ENCODE results near the gene SLIT1.

SLIT1 gene

DNA sequence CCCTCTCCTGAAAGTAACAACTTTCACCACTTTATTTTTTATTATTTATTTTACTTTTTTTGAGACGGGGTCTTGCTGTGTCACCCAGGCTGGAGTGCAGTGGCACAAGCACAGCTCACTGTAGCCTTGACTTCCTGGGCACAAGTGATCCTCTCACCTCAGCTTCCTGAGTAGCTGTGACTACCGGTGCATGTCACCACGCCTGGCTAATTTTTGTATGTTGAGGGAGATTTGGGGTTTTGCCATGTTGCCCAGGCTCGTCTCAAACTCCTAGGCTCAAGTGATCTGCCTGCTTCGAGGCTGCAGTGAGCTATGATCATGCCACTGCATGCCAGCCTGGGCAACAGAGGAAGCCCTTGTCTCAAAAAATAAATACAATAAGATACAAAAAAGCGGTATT lies 14.9 kb upstream of the SLIT1 start:
- DNase-seq (ENCODE audit: low spot score): no peak

DNA sequence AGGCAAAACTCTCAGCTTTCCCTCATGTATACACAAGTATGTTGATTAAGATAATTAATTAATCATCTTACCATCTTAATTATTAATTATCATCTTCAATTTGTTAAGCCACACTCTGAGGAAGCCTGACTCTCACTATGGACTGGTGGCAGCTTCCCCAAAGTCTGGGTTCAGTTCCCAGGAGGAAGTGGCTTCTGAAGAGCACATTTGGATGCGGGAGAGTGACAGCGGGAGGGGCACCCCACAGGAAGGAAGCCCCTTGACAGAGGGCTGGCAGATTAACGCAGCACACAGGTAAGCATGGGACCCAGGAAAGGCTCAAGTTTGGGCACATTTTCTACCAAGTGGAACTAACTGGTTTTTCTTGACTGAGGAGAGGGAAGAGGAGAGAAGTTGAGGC lies 13.4 kb upstream of the SLIT1 start:
- no peak for DNase-seq (ENCODE audit: low spot score)

DNA sequence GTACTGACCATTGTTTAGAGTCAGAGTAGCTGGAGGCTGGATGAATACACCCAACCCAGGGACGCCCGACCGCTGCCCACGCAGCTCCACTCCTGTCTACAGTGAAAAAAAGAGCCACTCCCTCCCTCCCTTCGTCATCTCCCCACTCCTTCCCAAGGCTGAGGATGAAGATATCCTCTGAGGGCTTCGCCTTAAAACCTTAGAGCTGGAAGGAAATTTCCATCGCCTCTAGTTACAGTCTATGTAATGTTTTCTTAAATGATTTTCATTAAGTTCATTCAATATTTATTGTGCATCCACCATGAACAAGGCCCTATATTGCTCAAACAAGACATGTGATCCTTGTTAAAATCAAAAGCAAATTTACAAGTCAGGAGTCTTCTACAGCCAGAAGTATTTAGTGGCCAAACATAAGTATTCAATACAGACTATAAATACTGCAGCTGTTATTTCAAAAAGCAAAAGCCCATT lies 11.3 kb upstream of the SLIT1 start:
- no peak for DNase-seq (ENCODE audit: low spot score)

DNA sequence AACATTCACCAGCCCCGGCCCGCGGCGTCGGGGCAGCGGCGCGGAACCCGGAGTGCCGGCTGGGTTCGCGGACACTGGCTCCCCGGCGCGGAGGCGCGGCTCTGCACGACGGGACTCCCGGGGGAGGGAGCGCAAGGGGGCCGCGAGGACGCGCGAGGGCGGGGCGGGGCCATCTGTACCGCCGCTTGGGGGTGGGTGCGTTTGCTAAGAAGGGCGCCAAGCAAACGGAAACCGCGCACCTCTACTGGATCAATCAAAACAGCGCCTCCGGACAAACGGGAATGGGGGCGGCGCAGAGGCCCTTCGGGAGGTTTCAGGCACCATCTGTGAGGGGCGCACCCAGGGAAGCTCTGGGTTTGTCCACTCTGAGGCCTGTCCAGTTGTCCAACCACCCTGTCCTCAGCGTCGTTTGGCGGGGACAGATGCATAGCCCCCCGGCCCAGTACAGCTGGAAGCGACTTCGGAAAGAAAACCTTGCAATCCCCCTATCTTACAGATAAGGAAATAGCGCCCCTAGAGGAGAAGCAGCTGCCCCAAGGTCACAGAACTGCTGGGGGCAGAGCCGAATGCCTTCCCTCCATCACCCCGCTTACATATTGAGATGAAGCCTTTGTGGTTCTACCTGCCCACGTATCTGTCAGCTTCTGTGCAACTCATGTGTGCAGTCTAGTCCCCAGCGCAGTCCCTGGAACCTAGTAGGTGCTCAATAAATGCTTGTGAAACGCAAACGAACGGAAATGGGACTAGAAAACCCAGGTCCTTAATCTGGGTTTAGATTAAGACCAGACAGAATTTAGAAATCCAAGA lies 10.7 kb upstream of the SLIT1 start:
- DNase-seq (ENCODE audit: low spot score): peak; percentile 45

DNA sequence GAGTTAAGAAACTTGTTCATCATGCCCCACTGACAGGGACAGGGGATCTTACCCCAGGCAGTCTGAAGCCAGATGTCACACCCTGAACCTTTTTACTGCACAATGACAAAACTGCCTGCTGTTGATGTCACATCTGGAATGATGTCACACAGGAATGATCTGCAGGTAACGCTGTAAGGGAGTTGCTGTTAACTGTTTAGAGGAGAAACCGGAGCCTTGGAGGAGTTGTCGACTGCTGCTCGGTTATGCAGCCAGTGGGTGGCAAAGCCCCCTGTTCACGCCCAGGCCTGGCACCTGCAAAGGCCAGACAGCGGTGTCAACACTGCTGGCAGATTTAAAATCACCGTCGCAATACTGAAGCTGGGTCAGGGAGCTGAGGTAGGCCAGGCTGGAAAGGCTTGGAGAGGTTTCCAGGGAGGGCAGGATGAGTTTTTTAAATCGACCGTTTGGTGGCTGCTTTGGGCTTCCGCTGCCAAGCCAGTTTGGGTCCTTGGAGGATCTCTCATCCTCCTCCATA lies 10.0 kb upstream of the SLIT1 start:
- DNase-seq (ENCODE audit: low spot score): no peak

DNA sequence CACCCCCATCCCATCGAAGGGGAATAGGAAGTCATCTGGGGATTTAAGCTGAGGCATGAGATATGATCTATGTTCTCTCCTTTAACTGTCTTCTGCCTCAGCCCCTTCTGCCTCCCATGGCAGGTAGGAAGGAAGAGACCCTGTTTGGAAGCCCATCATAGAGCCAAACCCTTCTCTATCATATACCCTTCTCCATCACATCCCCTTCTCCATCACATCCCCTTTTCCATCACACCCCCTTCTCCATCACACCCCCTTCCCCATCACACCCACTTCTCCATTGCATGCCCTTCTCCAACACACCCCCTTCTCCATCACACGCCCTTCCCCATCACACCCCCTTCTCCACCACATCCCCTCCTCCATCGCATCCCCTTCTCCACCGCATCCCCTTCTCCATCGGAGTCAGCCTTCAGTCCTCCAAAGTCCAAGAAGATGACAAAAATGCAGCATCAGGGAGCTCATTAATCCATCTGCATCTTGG lies 7.2 kb upstream of the SLIT1 start:
- DNase-seq (ENCODE audit: low spot score): no peak

DNA sequence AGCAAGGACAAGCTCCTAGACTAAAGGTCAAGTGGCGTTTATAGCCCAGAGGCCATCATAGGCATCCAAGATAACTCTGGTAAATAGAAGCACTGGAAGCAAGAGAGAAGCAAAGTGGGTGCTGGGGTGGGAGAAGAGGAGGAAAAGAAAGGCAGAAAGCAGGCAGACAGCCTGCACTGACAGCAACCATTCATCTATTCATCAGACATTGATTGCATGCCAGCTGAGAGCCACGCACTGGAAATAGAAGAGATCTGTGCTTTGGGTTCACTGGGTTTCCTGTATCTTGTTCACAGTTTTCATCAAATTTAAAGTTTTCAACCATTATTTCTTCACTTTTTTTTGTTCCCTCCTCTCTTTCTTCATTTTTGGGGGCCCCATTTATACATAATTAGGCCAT lies 4.7 kb upstream of the SLIT1 start:
- DNase-seq (ENCODE audit: low spot score): peak; percentile 84

DNA sequence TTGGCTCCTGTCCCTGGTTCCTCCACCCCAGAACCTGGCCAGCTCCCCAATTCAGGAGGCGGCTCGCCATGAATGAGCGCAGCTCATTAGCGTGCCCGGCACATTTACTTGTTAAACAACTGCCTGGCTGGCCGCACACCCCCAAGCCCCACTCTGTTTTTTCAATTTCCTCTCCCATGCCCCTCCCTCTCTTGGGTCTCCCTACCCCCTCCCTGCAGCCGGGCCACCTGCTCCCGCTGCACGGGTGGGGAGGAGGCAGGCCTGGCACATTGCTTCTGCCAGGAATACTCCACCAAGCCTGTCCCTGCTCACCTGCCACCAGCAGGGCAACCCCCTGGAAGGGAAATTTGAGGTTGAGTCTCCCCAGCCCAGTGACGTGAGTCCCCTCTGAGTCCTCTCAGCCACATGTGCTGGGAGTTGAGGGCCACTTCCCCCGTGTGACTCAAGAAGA lies 2.5 kb upstream of the SLIT1 start:
- peak; percentile 24 for DNase-seq (ENCODE audit: low spot score)

DNA sequence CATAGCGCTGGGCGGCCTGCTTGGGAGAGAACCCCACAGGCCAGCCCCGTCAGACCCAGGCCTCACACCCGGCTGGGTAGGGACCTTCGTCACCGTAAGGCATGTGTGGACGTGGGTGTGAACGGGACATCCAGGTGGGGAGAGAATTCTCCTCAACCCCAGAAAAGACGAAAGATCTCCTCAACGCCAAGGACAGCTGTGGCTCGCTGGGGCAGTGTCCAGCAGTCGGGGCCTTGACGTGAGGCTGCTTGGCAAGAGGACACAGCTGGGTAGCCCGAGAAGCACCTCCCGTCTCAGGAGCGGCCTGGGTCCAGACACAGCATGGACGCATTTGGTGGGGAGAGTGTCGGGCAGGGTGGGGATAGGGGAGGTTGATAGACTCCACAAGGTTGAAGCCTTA lies 1.2 kb upstream of the SLIT1 start:
- no peak for DNase-seq (ENCODE audit: low spot score)

DNA sequence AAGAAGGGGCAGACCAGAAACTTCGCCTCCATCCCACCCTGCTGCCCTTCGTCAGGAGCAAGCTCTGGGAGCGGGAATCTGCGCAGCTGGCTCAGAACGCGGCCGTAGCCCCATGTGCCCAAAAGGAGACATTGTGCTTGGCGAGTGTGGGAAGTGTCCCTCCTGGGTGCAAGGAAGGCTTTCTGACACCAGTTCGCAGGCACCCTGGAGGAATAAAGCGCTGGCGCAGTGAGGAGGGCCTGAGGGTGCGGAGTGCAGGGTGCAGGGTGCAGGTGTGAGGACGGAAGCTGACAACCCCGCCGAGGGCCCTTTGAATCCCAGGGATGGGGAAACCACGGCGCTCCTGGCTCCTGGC lies 811 bp downstream of the SLIT1 start:
- no peak for DNase-seq (ENCODE audit: low spot score)

DNA sequence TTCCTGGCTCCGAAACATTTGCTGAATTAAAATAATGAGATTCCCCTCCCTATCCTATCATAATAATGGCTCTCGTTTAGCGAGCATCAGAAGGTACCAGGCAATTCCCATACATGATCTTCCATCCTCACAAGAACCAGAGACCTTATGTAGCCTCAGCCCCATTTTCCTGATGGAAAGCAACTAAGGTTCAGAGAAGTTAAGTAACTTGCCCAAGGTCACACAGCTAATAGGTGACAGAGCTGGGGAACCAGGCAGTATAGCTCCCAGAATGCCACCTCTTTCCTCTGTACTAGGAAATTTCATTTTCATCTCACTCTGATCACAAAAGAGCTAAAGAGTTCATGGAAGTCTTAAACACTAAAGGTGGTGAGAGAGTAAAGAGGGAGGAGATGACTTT lies 2.4 kb downstream of the SLIT1 start:
- no peak for DNase-seq (ENCODE audit: low spot score)

DNA sequence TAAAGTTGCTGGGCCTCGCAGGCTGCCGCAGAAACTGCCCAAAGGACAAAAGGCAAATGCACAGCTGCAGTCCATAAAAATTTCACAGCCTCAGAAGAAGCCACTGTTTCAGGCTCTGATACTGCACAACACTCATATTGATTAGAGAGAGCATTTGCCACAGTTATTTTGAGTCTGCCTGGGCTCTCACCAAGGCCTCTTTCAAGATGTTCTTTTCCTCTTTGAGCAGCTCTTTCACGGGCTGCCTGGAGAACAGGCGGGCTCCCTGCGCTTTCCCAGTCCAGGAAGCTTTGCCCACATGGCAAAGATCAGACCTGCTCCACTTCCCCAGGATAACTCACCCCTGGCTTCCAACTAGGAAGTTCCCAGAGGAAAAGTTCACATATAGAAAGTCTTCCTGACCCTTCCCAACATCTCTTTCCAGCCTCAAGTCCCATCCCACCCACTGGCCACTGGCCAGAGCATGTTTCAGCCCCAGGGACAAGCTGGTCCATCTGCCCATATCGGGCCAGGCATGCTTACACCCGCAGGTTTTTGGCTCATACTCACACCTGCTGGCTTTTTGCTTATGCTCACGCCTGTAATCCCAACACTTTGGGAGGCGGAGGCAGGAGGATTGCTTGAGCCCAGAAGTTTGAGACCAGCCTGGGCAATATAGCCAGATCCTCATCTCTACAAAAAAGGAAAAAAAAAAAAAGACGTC lies 3.3 kb downstream of the SLIT1 start:
- peak; percentile 46 for DNase-seq (ENCODE audit: low spot score)

DNA sequence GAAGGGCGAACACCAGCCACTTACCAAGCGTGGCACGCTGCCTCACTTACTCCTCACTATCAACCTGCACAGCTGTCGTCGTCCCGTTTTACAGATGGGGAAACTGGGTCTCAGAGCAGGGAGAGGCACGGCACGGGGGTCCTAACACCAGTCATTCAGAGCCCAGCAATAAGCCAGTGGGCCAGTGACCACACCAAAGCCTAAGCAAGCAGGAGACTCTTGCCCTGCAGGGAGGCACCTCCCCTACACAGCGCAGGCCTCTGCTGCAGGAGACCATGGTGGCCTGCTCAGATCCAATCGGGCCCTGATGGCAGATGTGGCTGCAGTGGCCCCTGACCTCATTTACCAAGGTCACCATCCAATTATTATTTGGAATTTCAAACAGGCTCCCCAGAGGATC lies 4.8 kb downstream of the SLIT1 start:
- DNase-seq (ENCODE audit: low spot score): no peak

DNA sequence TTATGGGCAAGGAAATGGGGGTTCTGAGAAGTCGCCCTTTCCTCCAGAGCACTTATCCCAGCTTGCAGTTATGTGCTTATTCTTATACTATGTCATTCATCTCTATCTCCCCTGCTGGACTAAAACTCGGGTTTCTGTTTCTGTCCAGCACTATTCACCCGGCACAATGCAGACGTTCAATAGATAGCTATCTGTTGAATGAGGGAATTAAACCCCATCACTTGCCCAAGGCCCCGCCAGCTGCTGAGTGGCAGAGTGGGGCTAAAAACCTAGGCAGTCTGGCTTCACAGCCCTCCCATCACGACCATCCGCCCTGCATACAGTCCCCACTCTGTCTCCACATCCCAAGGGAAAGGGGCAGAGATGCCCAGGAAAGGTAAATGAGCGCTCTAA lies 5.4 kb downstream of the SLIT1 start:
- no peak for DNase-seq (ENCODE audit: low spot score)

DNA sequence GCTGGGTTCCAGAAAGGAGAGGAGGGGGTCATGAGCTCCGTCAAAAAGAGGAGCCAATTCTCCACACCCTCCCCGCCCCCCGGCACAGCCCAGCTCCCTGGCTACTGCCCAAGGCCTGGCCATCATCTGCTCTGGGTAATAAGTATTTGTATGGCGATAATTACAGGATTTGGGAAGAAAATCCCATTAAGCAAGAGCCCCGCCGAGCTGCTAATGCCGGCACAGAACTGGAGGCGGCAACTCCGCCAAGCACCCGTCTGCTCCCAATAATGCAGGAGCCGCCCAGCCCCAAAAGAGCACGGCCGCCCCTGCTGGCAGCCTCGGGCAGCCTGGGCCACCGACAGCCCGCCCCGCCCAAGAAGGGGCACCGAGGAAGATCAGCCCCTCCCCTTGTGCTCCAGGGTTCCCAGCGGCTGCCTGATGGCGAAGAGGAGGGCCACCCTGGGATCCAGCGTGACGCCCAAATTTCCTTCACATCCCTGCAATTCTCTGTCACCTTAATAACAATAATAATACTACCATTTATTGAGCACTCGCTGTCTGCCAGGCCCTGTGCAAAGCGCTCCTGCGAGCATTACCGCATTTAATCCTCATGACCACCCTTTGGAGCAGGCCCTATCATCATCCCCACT lies 5.9 kb downstream of the SLIT1 start:
- no peak for DNase-seq (ENCODE audit: low spot score)

DNA sequence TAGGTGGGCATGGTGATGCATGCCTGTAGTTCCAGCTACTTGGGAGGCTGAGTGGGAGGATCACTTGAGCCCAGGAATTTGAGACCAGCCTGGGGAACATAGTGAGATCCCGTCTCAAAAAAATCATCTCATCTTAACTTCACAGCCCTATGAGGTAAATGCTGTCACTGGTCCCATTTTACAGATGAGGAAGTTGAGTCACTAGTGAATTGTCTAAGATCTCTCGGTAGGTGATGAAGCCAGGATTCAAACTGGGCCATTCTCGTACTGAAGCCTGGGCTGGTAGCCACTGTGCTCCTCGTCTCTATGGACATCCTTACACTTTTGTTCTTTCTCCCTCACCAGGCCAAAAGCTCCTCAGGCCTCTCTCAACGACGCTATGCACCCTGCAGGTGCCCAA lies 6.4 kb downstream of the SLIT1 start:
- no peak for DNase-seq (ENCODE audit: low spot score)

DNA sequence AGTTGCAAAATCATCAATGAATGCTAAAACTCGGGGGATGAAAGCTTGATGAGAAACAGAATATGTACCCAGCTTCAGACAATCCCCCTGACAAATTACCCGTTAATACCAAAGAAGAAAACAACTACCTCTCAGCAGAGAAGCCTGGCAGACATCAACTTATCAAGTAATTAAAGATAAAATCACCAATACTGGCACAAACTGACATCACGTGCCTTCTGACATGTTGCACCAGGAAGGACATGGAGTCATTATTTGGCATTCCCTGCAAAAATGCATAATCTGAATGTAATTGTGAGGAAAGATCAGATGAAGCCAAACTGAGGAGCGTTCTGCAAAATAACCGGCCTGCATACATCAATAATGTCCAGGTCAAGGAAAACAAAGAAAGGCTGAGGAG lies 7.7 kb downstream of the SLIT1 start:
- no peak for DNase-seq (ENCODE audit: low spot score)

DNA sequence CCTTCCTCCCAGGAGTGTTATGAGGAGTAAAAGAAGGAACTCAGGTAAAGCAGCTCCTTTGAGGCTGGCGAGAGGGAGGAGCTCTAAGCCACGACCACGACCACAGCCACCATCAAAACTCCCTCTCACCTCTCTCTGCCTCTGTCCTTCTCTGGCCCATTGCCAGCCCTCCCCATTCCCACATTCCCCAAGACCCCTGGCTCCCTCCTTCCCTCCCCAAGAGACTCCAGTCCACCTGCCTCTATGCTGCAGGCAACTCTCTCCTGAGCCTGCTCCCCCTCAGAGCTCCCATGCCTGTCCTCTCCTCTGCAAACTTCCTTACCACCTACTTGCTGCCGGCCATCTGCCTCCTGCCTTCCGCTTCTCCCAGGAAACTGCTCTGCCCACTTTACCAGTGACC lies 9.5 kb downstream of the SLIT1 start:
- no peak for DNase-seq (ENCODE audit: low spot score)

DNA sequence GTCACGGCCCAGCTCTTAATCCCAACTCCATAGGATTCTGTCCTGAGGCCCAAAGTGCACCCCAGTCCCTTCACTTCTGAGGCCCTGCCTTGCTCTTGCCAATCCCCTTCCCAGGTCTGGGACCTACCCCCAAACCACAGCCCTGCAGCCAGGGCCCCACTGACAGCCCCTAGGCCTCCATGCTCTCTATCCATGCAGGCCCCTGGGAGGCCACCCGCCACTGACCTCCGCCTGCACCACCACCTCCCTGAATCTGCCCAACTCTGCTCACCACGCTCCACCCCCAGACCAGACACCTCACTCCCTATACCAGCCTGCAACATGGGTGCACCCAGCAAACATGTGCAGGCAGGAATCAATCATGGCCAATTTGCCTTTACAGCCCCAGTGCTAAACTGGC lies 10.2 kb downstream of the SLIT1 start:
- DNase-seq (ENCODE audit: low spot score): no peak

DNA sequence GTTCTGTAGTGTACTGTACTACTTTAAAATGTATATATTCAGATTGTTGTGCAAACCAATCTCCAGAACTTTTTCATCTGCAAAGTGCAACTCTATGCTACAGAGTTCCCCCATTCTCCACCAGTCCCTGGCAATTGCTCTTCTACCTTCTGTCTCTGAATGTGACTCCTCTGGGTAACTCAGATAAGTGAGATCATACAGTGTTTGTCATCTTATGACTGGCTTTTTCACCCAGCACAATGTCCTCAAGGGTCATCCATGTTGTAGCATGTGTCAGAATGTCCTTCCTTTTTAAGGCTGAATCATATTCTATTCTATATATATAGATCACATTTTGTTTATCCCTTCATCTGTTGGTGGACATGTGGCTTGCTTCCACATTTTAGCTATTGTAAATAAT lies 10.8 kb downstream of the SLIT1 start:
- DNase-seq (ENCODE audit: low spot score): no peak

DNA sequence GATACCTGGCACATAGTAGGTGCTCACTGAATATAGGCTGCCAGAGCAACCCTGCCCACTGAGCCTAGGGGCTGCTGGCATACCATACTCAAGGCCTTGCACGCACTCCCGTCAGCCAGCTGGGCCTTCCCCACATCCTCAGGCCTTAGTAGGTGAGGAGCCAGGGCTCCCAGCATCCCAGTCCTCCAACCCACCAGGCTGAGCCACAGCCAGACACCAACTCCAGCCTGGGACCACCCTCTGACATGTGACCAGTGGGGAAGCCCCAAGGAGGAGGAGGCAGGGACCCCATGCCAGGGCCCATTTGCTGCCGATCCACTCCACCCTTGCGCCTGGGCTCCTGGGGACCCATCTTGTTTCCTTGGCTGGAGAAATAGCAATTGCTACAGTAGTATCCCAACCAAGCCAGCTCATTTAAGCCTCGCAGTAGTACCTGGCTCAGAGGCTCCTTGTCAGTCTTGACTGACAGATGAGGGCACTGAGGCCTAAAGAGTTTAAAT lies 11.4 kb downstream of the SLIT1 start:
- DNase-seq (ENCODE audit: low spot score): no peak

DNA sequence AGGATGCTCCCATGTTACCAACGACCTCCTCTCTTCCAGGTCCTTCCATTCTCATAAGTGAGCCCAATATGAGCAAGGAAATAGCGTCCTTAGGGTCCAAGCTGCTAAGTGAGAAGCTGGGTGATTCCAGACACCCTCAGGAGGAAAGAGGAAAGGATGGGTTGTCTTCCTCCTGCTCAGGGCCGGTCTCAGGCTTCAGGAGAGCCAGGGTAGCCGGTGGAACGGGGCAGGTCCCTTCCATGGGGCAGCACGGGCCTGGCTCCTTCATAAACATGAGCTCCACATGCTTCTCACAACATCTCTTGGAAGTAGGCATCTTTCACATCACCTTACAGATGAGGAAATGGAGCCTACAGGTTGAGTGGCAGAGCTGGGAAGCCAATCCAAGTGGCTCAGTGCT lies 12.7 kb downstream of the SLIT1 start:
- DNase-seq (ENCODE audit: low spot score): no peak

DNA sequence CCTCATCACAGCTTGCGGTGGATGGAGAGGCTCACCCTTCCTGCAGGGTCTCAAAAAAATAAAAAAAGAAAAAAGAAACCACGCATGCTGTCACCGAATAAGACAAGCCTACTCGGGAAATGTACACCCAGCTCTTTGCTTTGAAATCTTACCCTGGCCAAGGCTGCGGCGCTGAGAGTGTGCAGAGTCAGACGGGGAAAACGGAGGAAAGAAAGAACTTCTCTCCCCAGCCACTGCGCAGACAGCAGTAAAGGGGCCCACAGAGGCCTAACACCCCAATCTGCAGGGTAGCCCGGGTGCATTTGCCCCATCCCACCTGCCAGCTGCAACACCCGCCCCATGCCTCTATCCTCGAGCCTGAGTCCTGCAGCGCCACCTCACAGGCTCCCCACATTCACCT lies 14.8 kb downstream of the SLIT1 start:
- no peak for DNase-seq (ENCODE audit: low spot score)
